HEK293 (cell line): ENCODE results near the gene DLL4.

ENCODE experiments used
- GLIS1 ChIP-seq: fragments of 450-650 bp; formaldehyde crosslinking; IDR thresholded peaks from 2 replicates; pipeline ENCODE4 v1.5.1; 2016; ENCODE audit warnings: missing biosample characterization, missing genetic modification characterization
- KLF16 ChIP-seq: fragments of 450-650 bp; formaldehyde crosslinking; IDR thresholded peaks from 2 replicates; pipeline ENCODE4 v1.5.1; 2017; ENCODE audit warnings: missing biosample characterization, missing genetic modification characterization
- REPIN1 ChIP-seq: fragments of 450-650 bp; formaldehyde crosslinking; IDR thresholded peaks from 2 replicates; pipeline ENCODE4 v1.5.1; 2017; ENCODE audit warnings: missing biosample characterization, missing genetic modification characterization, low read depth
- SP7 ChIP-seq: fragments of 450-650 bp; formaldehyde crosslinking; IDR thresholded peaks from 2 replicates; pipeline ENCODE4 v1.5.1; 2016; ENCODE audit warnings: missing biosample characterization, missing genetic modification characterization
- ZBTB1 ChIP-seq: fragments of 450-650 bp; formaldehyde crosslinking; IDR thresholded peaks from 2 replicates; pipeline ENCODE4 v1.5.1; 2016; ENCODE audit warnings: missing biosample characterization, missing genetic modification characterization
- ZNF274 ChIP-seq, 2 experiments: fragments of 200-500 bp in 1 of 2; fragments of 450-650 bp in 1 of 2; sonication (Bioruptor generic) in 1 of 2; formaldehyde crosslinking in 1 of 2; IDR thresholded peaks; 2 replicates each; pipeline versions ENCODE4 v1.5.1 to v1.6.1; 2014 to 2016; ENCODE audit warnings: borderline replicate concordance in 1 of 2, inconsistent platforms in 1 of 2, low read length in 1 of 2, missing biosample characterization in 1 of 2, missing genetic modification characterization in 1 of 2
- ZNF514 ChIP-seq: fragments of 450-650 bp; formaldehyde crosslinking; IDR thresholded peaks from 2 replicates; pipeline ENCODE4 v1.5.1; 2016; ENCODE audit warnings: missing biosample characterization, missing genetic modification characterization
- ZNF658 ChIP-seq: fragments of 450-650 bp; formaldehyde crosslinking; IDR thresholded peaks from 2 replicates; pipeline ENCODE4; 2016; ENCODE audit warnings: missing biosample characterization, missing genetic modification characterization
- ZNF785 ChIP-seq: fragments of 450-650 bp; formaldehyde crosslinking; IDR thresholded peaks from 2 replicates; pipeline ENCODE4 v1.5.1; 2016; ENCODE audit warnings: missing biosample characterization, missing genetic modification characterization
- ZXDB ChIP-seq: fragments of 450-650 bp; formaldehyde crosslinking; IDR thresholded peaks from 2 replicates; pipeline ENCODE4 v1.5.1; 2016; ENCODE audit warnings: missing biosample characterization, missing genetic modification characterization
- TF ChIP-seq, protein P1 (sequence below): fragments of 450-650 bp; formaldehyde crosslinking; IDR thresholded peaks from 2 replicates; pipeline ENCODE4 v1.5.1; 2016; ENCODE audit warnings: missing biosample characterization, missing genetic modification characterization
- TF ChIP-seq, protein P2 (sequence below): fragments of 450-650 bp; formaldehyde crosslinking; IDR thresholded peaks from 2 replicates; pipeline ENCODE4 v1.5.1; 2016; ENCODE audit warnings: missing biosample characterization, missing genetic modification characterization

DNA sequence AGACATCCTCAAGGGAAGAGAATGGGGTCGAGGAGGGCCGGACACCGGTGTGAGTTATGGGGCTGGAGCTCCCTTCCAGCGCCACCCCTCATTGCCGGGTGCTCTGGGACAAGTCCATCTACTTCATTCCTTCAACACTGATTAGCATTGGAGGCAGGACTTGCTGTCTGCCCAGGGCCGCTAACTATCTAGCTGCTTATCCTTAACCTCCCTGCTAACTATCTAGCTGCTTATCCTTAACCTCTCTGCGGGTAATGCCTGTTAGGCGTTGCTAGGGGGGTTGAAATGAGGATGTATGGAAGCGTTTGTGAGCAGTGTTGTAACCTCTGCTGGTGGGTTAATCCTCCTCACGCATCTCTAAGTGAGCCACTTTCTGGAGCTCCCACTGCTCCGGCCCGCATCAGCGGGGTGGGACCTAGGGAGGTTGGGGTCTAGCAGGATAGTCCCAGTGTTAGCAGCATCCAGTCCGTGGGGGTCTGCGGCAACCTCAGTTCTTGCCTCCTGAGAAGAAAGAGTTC lies 13.3 kb downstream of the DLL4 start:
- TF ChIP-seq ZNF274 (IDR thresholded peaks at IDR 0.05; ENCODE audit: low read length) = no peak
- TF ChIP-seq ZNF274 (tag by site-specific recombination; IDR thresholded peaks at IDR 0.05; ENCODE audit: borderline replicate concordance) = no peak
- TF ChIP-seq KLF16 = no peak
- TF ChIP-seq ZNF658 (tag by site-specific recombination) = no peak
- TF ChIP-seq, protein P1, sequence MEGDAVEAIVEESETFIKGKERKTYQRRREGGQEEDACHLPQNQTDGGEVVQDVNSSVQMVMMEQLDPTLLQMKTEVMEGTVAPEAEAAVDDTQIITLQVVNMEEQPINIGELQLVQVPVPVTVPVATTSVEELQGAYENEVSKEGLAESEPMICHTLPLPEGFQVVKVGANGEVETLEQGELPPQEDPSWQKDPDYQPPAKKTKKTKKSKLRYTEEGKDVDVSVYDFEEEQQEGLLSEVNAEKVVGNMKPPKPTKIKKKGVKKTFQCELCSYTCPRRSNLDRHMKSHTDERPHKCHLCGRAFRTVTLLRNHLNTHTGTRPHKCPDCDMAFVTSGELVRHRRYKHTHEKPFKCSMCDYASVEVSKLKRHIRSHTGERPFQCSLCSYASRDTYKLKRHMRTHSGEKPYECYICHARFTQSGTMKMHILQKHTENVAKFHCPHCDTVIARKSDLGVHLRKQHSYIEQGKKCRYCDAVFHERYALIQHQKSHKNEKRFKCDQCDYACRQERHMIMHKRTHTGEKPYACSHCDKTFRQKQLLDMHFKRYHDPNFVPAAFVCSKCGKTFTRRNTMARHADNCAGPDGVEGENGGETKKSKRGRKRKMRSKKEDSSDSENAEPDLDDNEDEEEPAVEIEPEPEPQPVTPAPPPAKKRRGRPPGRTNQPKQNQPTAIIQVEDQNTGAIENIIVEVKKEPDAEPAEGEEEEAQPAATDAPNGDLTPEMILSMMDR (tag by site-specific recombination) = no peak
- no peak for TF ChIP-seq SP7
- TF ChIP-seq ZXDB (tag by site-specific recombination) = no peak
- TF ChIP-seq REPIN1 (tag by site-specific recombination) = no peak
- TF ChIP-seq, protein P2, sequence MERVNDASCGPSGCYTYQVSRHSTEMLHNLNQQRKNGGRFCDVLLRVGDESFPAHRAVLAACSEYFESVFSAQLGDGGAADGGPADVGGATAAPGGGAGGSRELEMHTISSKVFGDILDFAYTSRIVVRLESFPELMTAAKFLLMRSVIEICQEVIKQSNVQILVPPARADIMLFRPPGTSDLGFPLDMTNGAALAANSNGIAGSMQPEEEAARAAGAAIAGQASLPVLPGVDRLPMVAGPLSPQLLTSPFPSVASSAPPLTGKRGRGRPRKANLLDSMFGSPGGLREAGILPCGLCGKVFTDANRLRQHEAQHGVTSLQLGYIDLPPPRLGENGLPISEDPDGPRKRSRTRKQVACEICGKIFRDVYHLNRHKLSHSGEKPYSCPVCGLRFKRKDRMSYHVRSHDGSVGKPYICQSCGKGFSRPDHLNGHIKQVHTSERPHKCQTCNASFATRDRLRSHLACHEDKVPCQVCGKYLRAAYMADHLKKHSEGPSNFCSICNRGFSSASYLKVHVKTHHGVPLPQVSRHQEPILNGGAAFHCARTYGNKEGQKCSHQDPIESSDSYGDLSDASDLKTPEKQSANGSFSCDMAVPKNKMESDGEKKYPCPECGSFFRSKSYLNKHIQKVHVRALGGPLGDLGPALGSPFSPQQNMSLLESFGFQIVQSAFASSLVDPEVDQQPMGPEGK (tag by site-specific recombination) = no peak
- no peak for TF ChIP-seq ZBTB1 (tag by site-specific recombination)
- no peak for TF ChIP-seq ZNF514
- TF ChIP-seq ZNF785 = no peak
- no peak for TF ChIP-seq GLIS1 (tag by site-specific recombination)
